Endothelial cell of umbilical vein (primary cell): ENCODE results near the gene RTN4R. TPM values are rescaled to one million over a fixed set of nuclear protein-coding genes. Genes with fewer than 3 reads are reported as not detected.
"Not testable (repeated sequence)": the region's sequence is repeated elsewhere in the genome, so short reads cannot be mapped to it uniquely, and the experiment has no call there.

Experiments used
- BruUV-seq: library from RNA; stranded (reverse); fragments of 400-500 nt; replicated peaks from 2 replicates; lab custom pipeline; 2021; lab: Mats Ljungman, UMichigan
- CTCF ChIA-PET: fragments of 300-600, 350-600 bp; sonication (Branson Sonifier 250); formaldehyde crosslinking; loops from one replicate; lab custom pipeline; 2021; ENCODE audit warnings: antibody characterized with exemption, inconsistent platforms; lab: Charles Lee
- POLR2A ChIA-PET: fragments of 300-600, 350-600 bp; sonication (Branson Sonifier 250); formaldehyde crosslinking; loops from one replicate; lab custom pipeline; 2021; ENCODE audit warnings: antibody characterized with exemption, inconsistent platforms; lab: Charles Lee
- DNase-seq: peaks from one replicate; pipeline ENCODE4 v3.0.0-alpha.2; 2011; ENCODE audit warnings: low read depth, low spot score
- FAIRE-seq: peaks from 2 replicates; lab custom pipeline; 2011; peaks lifted over from hg19 to GRCh38; lab: Jason Lieb, UNC
- H2AFZ ChIP-seq: 2 replicates; pipeline ENCODE4 v1.6.0; 2012; ENCODE audit warnings: low read depth, low read length, control low read depth, inconsistent platforms
- H3K27ac ChIP-seq: 2 replicates; pipeline ENCODE4 v1.5.1; 2011; ENCODE audit warnings: low read depth, mild to moderate bottlenecking, control low read depth, low read length, moderate library complexity; ENCODE audit not compliant: insufficient read depth
- H3K27me3 ChIP-seq, 2 experiments: 2 replicates each; pipeline versions ENCODE4 v1.6.0 to v1.6.1; 2011; ENCODE audit warnings: low read length in 2 of 2, mixed read lengths in 1 of 2; ENCODE audit not compliant: control insufficient read depth in 2 of 2, insufficient read depth in 2 of 2
- H3K36me3 ChIP-seq, 2 experiments: 2 replicates in 1 of 2; 3 replicates in 1 of 2; pipeline ENCODE4 v1.5.1; 2011; ENCODE audit warnings: low read length in 2 of 2, mild to moderate bottlenecking in 1 of 2, moderate library complexity in 1 of 2; ENCODE audit not compliant: control insufficient read depth in 2 of 2, insufficient read depth in 2 of 2; ENCODE audit errors: extremely low read depth in 1 of 2
- H3K4me1 ChIP-seq: 3 replicates; pipeline ENCODE4 v1.5.1; 2011; ENCODE audit warnings: mild to moderate bottlenecking, low read length; ENCODE audit not compliant: control insufficient read depth, insufficient read depth; ENCODE audit errors: extremely low read depth
- H3K4me2 ChIP-seq: 2 replicates; pipeline ENCODE4 v1.6.1; 2011; ENCODE audit warnings: low read length, control low read depth, mixed read lengths; ENCODE audit not compliant: insufficient read depth
- H3K4me3 ChIP-seq, 3 experiments: fragments of 200-600 bp in 1 of 3; sonication (generic), shearing (Covaris generic) in 1 of 3; replicated peaks in 1 of 3; 2 replicates each; pipeline ENCODE4 v1.5.1; 2011 to 2016; ENCODE audit warnings: control low read depth in 3 of 3, low read length in 3 of 3, mild to moderate bottlenecking in 2 of 3, inconsistent platforms in 1 of 3, low read depth in 1 of 3, moderate library complexity in 1 of 3; ENCODE audit not compliant: insufficient read depth in 1 of 3
- H3K79me2 ChIP-seq: 2 replicates; pipeline ENCODE4 v1.6.0; 2012; ENCODE audit warnings: low read length, inconsistent platforms; ENCODE audit not compliant: control insufficient read depth, insufficient read depth
- H3K9ac ChIP-seq: replicated peaks from 2 replicates; pipeline ENCODE3; 2011; ENCODE audit warnings: low read length, control low read depth; ENCODE audit not compliant: insufficient read depth; ENCODE audit errors: extremely low read depth
- H3K9me1 ChIP-seq: replicated peaks from 3 replicates; pipeline ENCODE4 v1.6.0; 2011; ENCODE audit warnings: mild to moderate bottlenecking, low read length; ENCODE audit not compliant: control insufficient read depth, insufficient read depth; ENCODE audit errors: extremely low read depth
- H3K9me3 ChIP-seq: replicated peaks from 2 replicates; pipeline ENCODE4 v1.5.1; 2012; ENCODE audit warnings: low read length, inconsistent platforms; ENCODE audit not compliant: control insufficient read depth, insufficient read depth
- H4K20me1 ChIP-seq: replicated peaks from 2 replicates; pipeline ENCODE3; 2011; ENCODE audit warnings: mild to moderate bottlenecking, low read length; ENCODE audit not compliant: control insufficient read depth, insufficient read depth; ENCODE audit errors: extremely low read depth
- CTCF ChIP-seq, 2 donors: IDR thresholded peaks; 1 replicate in 1 of 2; 2 replicates in 1 of 2; pipeline ENCODE4 v1.5.1; 2011; ENCODE audit warnings: low read length in 2 of 2, mild to moderate bottlenecking in 2 of 2, moderate library complexity in 2 of 2, control low read depth in 1 of 2, inconsistent platforms in 1 of 2, low read depth in 1 of 2; ENCODE audit not compliant: insufficient read depth in 1 of 2; ENCODE audit errors: extremely low read depth in 1 of 2
- EZH2 ChIP-seq: IDR thresholded peaks from 2 replicates; pipeline ENCODE4 v1.6.1; 2012; ENCODE audit warnings: borderline replicate concordance, low read depth, mild to moderate bottlenecking, moderate library complexity, low read length, inconsistent platforms; ENCODE audit not compliant: severe bottlenecking
- FOS ChIP-seq: IDR thresholded peaks from 2 replicates; pipeline ENCODE4 v1.6.1; 2011; ENCODE audit warnings: mild to moderate bottlenecking, low read length, moderate library complexity, borderline replicate concordance; ENCODE audit not compliant: insufficient read depth
- GATA2 ChIP-seq: IDR thresholded peaks from 2 replicates; pipeline ENCODE4 v1.7.0; 2011; ENCODE audit warnings: low read depth, mild to moderate bottlenecking, moderate library complexity, mixed read lengths, low read length; ENCODE audit not compliant: insufficient read length, insufficient read depth
- JUN ChIP-seq: IDR thresholded peaks from 2 replicates; pipeline ENCODE4 v1.6.1; 2011; ENCODE audit warnings: borderline replicate concordance, low read depth; ENCODE audit not compliant: insufficient read length, insufficient read depth
- MAX ChIP-seq: IDR thresholded peaks from 2 replicates; pipeline ENCODE4 v1.6.1; 2011; ENCODE audit not compliant: insufficient read depth, insufficient read length
- MYC ChIP-seq: IDR thresholded peaks from one replicate; pipeline ENCODE4 v1.6.1; 2011; ENCODE audit warnings: mild to moderate bottlenecking, low read depth, low read length
- POLR2A ChIP-seq: IDR thresholded peaks from 2 replicates; pipeline ENCODE4 v1.6.1; 2012; ENCODE audit warnings: low read depth, mild to moderate bottlenecking, control low read depth, low read length
- POLR2AphosphoS5 ChIP-seq: IDR thresholded peaks from 2 replicates; pipeline ENCODE4 v1.6.1; 2012; ENCODE audit warnings: low read depth, mild to moderate bottlenecking, control low read depth, low read length, moderate library complexity; ENCODE audit not compliant: insufficient read depth
- dilution Hi-C: fragments of 300-500 bp; cut with MboI; formaldehyde crosslinking; loops from one replicate; pipeline ENCODE4 v1.15.0; 2019; ENCODE audit warnings: low sequenced_read_pairs; ENCODE audit not compliant: extremely low pct_ligation_motif_present
- intact Hi-C: fragments of 100-400 bp; cut with micrococcal nuclease; formaldehyde crosslinking; loops from one replicate; pipeline ENCODE4 v1.10.0; 2022
- polyA plus RNA-seq, 4 experiments: library from polyadenylated mRNA; depleted of rRNA in 3 of 4; stranded (reverse) in 3 of 4; unstranded in 1 of 4; fragments of >200 nt; gene quantifications; 2 replicates each; pipeline versions ENCODE4 v1.2.1 to v1.2.3, GENCODE V29; 2011 to 2012; ENCODE audit warnings: missing spikeins in 1 of 4
- total RNA-seq: library from RNA; stranded (reverse); gene quantifications from 2 replicates; pipeline ENCODE4 v1.2.3, GENCODE V29; 2021

Gene RTN4R
- total and polyA plus RNA-seq, 2 donors (not counting 3 experiments of a cell fraction or from before 2014, with no cell fraction given) = 1.2 to 2.2 TPM

- intact Hi-C loops = no loop called here
Measured at GRCh38 chr22:20275836-20276235, 7.7 kb upstream of the RTN4R start.

GRCh38 chr22:20275325-20275724 is 7.2 kb upstream of the RTN4R start:
- H3K4me1 ChIP-seq, H3K4me3 ChIP-seq, CTCF ChIA-PET, H3K9me1 ChIP-seq, DNase-seq, BruUV-seq, H4K20me1 ChIP-seq, POLR2A ChIA-PET, H3K9me3 ChIP-seq, H3K9ac ChIP-seq, H3K4me2 ChIP-seq, dilution Hi-C loops, H3K36me3 ChIP-seq, intact Hi-C loops, H3K27ac ChIP-seq, H3K27me3 ChIP-seq, H2AFZ ChIP-seq, FAIRE-seq, H3K79me2 ChIP-seq: not testable (repeated sequence)

More at GRCh38 chr22:20275836-20276235, 7.7 kb upstream of the RTN4R start:
- CTCF ChIA-PET = no interaction called here
- H3K27ac ChIP-seq = no peak overlapping the region
- DNase-seq (no peak), FAIRE-seq (no peak)
- TF ChIP-seq GATA2 (no peak), CTCF (IDR thresholded peaks at IDR 0.05; ENCODE audit: extremely low read depth in 1 of 2, insufficient read depth in 1 of 2, low read depth in 1 of 2, low read length in 2 of 2) (no peak), FOS (no peak), EZH2 (no peak), JUN (no peak), MAX (no peak), POLR2AphosphoS5 (no peak), POLR2A (no peak), MYC (no peak)
- H3K4me3 ChIP-seq = no peak overlapping the region
- H4K20me1 ChIP-seq = no peaks in the 10 kb centered on the region
- H3K4me1 ChIP-seq = no peaks in the 10 kb centered on the region
- no peaks in the 10 kb centered on the region for H3K36me3 ChIP-seq
- H3K27me3 ChIP-seq = no peaks in the 10 kb centered on the region
- H2AFZ ChIP-seq = no peak overlapping the region
- H3K4me2 ChIP-seq = no peak overlapping the region
- H3K9ac ChIP-seq = no peak overlapping the region
- dilution Hi-C loops = no loop called here
- H3K9me1 ChIP-seq = no peaks in the 10 kb centered on the region
- POLR2A ChIA-PET = no interaction called here
- H3K9me3 ChIP-seq = no peaks in the 10 kb centered on the region
- no TSS peak for BruUV-seq
- no peaks in the 10 kb centered on the region for H3K79me2 ChIP-seq

- H3K9ac ChIP-seq, H3K79me2 ChIP-seq, dilution Hi-C loops, H3K9me1 ChIP-seq, DNase-seq, intact Hi-C loops, H3K4me3 ChIP-seq, H2AFZ ChIP-seq, POLR2A ChIA-PET, H3K27me3 ChIP-seq, H3K27ac ChIP-seq, CTCF ChIA-PET, H3K36me3 ChIP-seq, H4K20me1 ChIP-seq, H3K4me2 ChIP-seq, H3K9me3 ChIP-seq, H3K4me1 ChIP-seq, BruUV-seq, FAIRE-seq: not testable (repeated sequence)
Measured at GRCh38 chr22:20274374-20274773, 6.3 kb upstream of the RTN4R start.
